IMR-90 (cell line): ENCODE measurements around the gene SGSH. TPM values are rescaled to one million over a fixed set of nuclear protein-coding genes. Genes with fewer than 3 reads are reported as not detected.

Source experiments
- ATAC-seq: fragments of 200-7000 bp; cut with Tn5 transposase; 2 replicates; pipeline ENCODE4 v1.9.1; 2020; ENCODE audit warnings: low read depth, mild to moderate bottlenecking, moderate library complexity
- BruUV-seq: library from RNA; stranded (reverse); fragments of 400-500 nt; replicated peaks from 2 replicates; lab custom pipeline; 2021; lab: Mats Ljungman, UMichigan
- CTCF ChIA-PET: fragments of 300-600 bp; formaldehyde crosslinking; extraction: SDS; loops from one replicate; lab custom pipeline; 2021; ENCODE audit warnings: antibody characterized with exemption; lab: Yijun Ruan, JAX
- POLR2A ChIA-PET: fragments of 300-600 bp; sonication (Branson Sonifier 250); formaldehyde crosslinking; loops from one replicate; lab custom pipeline; 2022; ENCODE audit warnings: antibody characterized with exemption; ENCODE audit not compliant: unreplicated experiment; lab: Charles Lee
- DNase-seq: peaks from one replicate; pipeline ENCODE4 v3.0.0; 2013
- H2AFZ ChIP-seq: replicated peaks from 2 replicates; pipeline ENCODE3; 2013; ENCODE audit warnings: low read length, mild to moderate bottlenecking; ENCODE audit not compliant: poor library complexity
- H2AK5ac ChIP-seq: 2 replicates; pipeline ENCODE4 v1.6.1; 2013; ENCODE audit warnings: low read depth, low read length, inconsistent platforms
- H2AK9ac ChIP-seq: replicated peaks from 2 replicates; pipeline ENCODE3; 2013; ENCODE audit warnings: mild to moderate bottlenecking, low read depth, low read length, moderate library complexity; ENCODE audit not compliant: poor library complexity
- H2BK120ac ChIP-seq: 2 replicates; pipeline ENCODE4 v1.6.1; 2013; ENCODE audit warnings: low read depth, low read length, inconsistent platforms
- H2BK15ac ChIP-seq: 3 replicates; pipeline ENCODE4 v1.6.1; 2013; ENCODE audit warnings: low read depth, low read length, inconsistent platforms
- H2BK20ac ChIP-seq: 2 replicates; pipeline ENCODE4 v1.6.1; 2013; ENCODE audit warnings: low read depth, mild to moderate bottlenecking, inconsistent platforms, low read length, moderate library complexity
- H2BK5ac ChIP-seq: 2 replicates; pipeline ENCODE4 v1.6.1; 2013; ENCODE audit warnings: mild to moderate bottlenecking, low read depth, low read length, inconsistent platforms; ENCODE audit not compliant: poor library complexity, severe bottlenecking
- H3K14ac ChIP-seq: replicated peaks from 2 replicates; pipeline ENCODE4 v1.6.1; 2013; ENCODE audit warnings: low read depth, low read length, inconsistent platforms
- H3K18ac ChIP-seq: 2 replicates; pipeline ENCODE4 v1.6.1; 2013; ENCODE audit warnings: low read depth, low read length, control low read depth
- H3K23ac ChIP-seq: 2 replicates; pipeline ENCODE4 v1.6.1; 2013; ENCODE audit warnings: low read depth, low read length, inconsistent platforms
- H3K27ac ChIP-seq: 2 replicates; pipeline ENCODE4 v1.5.1; 2013; ENCODE audit warnings: mild to moderate bottlenecking, control low read depth, low read length; ENCODE audit not compliant: insufficient read depth
- H3K27me3 ChIP-seq: 2 replicates; pipeline ENCODE4 v1.6.1; 2013; ENCODE audit warnings: low read length; ENCODE audit not compliant: control insufficient read depth, insufficient read depth
- H3K36me3 ChIP-seq: 2 replicates; pipeline ENCODE4 v1.6.1; 2013; ENCODE audit warnings: low read length, mixed read lengths; ENCODE audit not compliant: control insufficient read depth, insufficient read depth
- H3K4ac ChIP-seq: 2 replicates; pipeline ENCODE4 v1.6.1; 2013; ENCODE audit warnings: low read depth, low read length, inconsistent platforms
- H3K4me1 ChIP-seq: 2 replicates; pipeline ENCODE4 v1.6.1; 2013; ENCODE audit warnings: low read length, mixed read lengths; ENCODE audit not compliant: control insufficient read depth, insufficient read depth
- H3K4me2 ChIP-seq: 2 replicates; pipeline ENCODE4 v1.6.1; 2013; ENCODE audit warnings: low read depth, mild to moderate bottlenecking, control low read depth, low read length, moderate library complexity
- H3K4me3 ChIP-seq: 2 replicates; pipeline ENCODE4 v1.5.1; 2013; ENCODE audit warnings: low read depth, mild to moderate bottlenecking, control low read depth, low read length, moderate library complexity; ENCODE audit not compliant: insufficient read depth
- H3K56ac ChIP-seq: 2 replicates; pipeline ENCODE4 v1.6.1; 2013; ENCODE audit warnings: low read length, inconsistent platforms; ENCODE audit not compliant: insufficient read depth; ENCODE audit errors: extremely low read depth
- H3K79me1 ChIP-seq, 2 experiments: 2 replicates each; pipeline ENCODE4 v1.6.1; 2013; ENCODE audit warnings: low read length in 2 of 2, inconsistent platforms in 1 of 2, low read depth in 1 of 2
- H3K9ac ChIP-seq: 2 replicates; pipeline ENCODE4 v1.6.1; 2013; ENCODE audit warnings: low read depth, low read length, control low read depth
- H3K9me1 ChIP-seq: 2 replicates; pipeline ENCODE4 v1.6.1; 2013; ENCODE audit warnings: low read length, inconsistent platforms; ENCODE audit not compliant: insufficient read depth
- H3K9me3 ChIP-seq: 2 replicates; pipeline ENCODE4 v1.6.1; 2013; ENCODE audit warnings: low read length; ENCODE audit not compliant: control insufficient read depth, insufficient read depth
- H4K20me1 ChIP-seq: 2 replicates; pipeline ENCODE4 v1.6.1; 2013; ENCODE audit warnings: low read length, inconsistent platforms; ENCODE audit not compliant: insufficient read depth
- H4K5ac ChIP-seq: 2 replicates; pipeline ENCODE4 v1.6.1; 2013; ENCODE audit warnings: mild to moderate bottlenecking, low read depth, low read length, control low read depth
- H4K8ac ChIP-seq, 2 experiments: 2 replicates each; pipeline ENCODE4 v1.6.1; 2013; ENCODE audit warnings: low read depth in 2 of 2, low read length in 2 of 2, control low read depth in 1 of 2, inconsistent platforms in 1 of 2
- H4K91ac ChIP-seq: 2 replicates; pipeline ENCODE4 v1.6.1; 2013; ENCODE audit warnings: low read depth, low read length, inconsistent platforms; ENCODE audit not compliant: insufficient read depth
- BHLHE40 ChIP-seq: fragments of 150-350 bp; IDR thresholded peaks from 2 replicates; pipeline ENCODE4 v1.6.1; 2016; ENCODE audit warnings: mild to moderate bottlenecking, low read depth, low read length
- MAZ ChIP-seq: IDR thresholded peaks from 2 replicates; pipeline ENCODE4 v1.6.1; 2012; ENCODE audit warnings: low read depth, mild to moderate bottlenecking, low read length, improper control_type of control experiment, moderate library complexity, borderline replicate concordance
- MXI1 ChIP-seq: IDR thresholded peaks from 2 replicates; pipeline ENCODE4 v1.6.1; 2012; ENCODE audit warnings: low read depth, mild to moderate bottlenecking, low read length, moderate library complexity, borderline replicate concordance
- RAD21 ChIP-seq: IDR thresholded peaks from 2 replicates; pipeline ENCODE4 v1.6.1; 2012; ENCODE audit warnings: low read length, improper control_type of control experiment
- WGBS, 2 experiments: methylation state at CpG; one replicate each; pipeline versions ENCODE4 v1.1.5 to v1.1.7; 2013; ENCODE audit warnings: missing lambda C conversion rate in 2 of 2; ENCODE audit not compliant: insufficient read length in 1 of 2; ENCODE audit errors: extremely low coverage in 2 of 2; 5-methylcytosine and 5-hydroxymethylcytosine counted together
- dilution Hi-C: fragments of 300-500 bp; cut with HindIII; formaldehyde crosslinking; loops from one replicate; pipeline ENCODE4 v1.14.3; 2018; ENCODE audit warnings: low sequenced_read_pairs; ENCODE audit not compliant: unreplicated experiment
- in situ Hi-C: fragments of 300-500 bp; cut with MboI; formaldehyde crosslinking; loops from 3 replicates; pipeline ENCODE4 v1.14.3; 2019; ENCODE audit warnings: low sequenced_read_pairs, inconsistent platforms, mixed read lengths
- intact Hi-C: fragments of 100-400 bp; cut with micrococcal nuclease; formaldehyde crosslinking; loops from 2 replicates; pipeline ENCODE4 v1.10.0; 2022
- polyA plus RNA-seq, 3 experiments: library from polyadenylated mRNA; depleted of rRNA; stranded (reverse); fragments of >200 nt; gene quantifications; 2 replicates each; pipeline ENCODE4 v1.2.3, GENCODE V29; 2012; ENCODE audit warnings: low replicate concordance in 1 of 3
- total RNA-seq: library from RNA; depleted of rRNA; stranded (reverse); fragments of >200 nt; gene quantifications from 2 replicates; pipeline ENCODE4 v1.2.3, GENCODE V29; 2012

Gene SGSH
- total and polyA plus RNA-seq, 2 of the 4 experiments (the other 2 are of a cell fraction): 3.0 to 41.5 TPM

DNA sequence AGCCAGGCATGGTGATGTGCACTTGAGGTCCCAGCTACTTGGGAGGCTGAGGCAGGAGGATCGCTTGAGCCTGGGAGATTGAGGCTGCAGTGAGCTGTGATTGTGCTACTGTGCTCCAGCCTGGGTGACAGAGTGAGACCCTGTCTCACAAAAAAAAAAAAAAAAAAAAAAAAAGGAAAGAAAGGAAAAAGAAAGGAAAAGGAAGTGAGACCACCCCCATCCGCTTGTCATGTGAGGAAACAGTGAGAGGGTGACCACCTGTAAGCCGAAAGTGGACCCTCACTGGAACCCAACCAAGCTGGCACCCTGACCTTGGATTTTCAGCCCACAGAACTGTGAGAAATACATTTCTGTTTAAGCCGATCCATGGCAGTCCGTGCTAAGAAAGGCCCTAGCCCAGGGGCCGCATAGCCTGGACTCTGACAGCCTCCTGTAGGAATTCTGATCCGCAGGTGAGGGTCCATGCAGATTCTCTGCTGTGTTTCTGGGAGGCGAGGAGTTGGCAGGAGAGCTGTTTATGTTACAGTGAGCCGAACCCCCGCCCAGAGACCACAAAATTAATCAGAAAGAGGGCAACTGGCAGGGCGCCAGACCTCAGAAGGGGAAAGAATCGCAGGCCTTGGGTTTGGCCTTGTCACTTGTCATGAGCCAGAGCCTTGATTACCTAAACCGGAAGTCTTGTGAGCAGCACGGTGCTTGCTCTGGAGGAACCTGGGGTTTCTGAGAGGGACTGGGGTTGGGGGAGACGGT, 945 bp downstream of the SGSH start:
- Histone ChIP-seq H2AFZ (peak overlapping the region; percentile 95), H4K8ac (peak overlapping the region in 1 of 2 experiments; percentile 37; a peak in 1 of 4 replicates), H3K56ac (peak overlapping the region; percentile 34; the same call in 1 of the 2 replicates), H2BK20ac (no peak overlapping the region), H3K4me3 (peak overlapping the region; percentile 67), H3K9me3 (no peaks in the 10 kb centered on the region), H2BK120ac (no peak overlapping the region), H2AK5ac (peak overlapping the region; percentile 76; the same call in 1 of the 2 replicates), H3K4ac (peak overlapping the region; percentile 70), H2BK15ac (no peak overlapping the region), H3K4me1 (peaks cover 6% of the 10 kb centered on the region; the same call in 1 of the 2 replicates), H3K14ac (peak overlapping the region; percentile 71; the same call in 1 of the 2 replicates), H3K36me3 (peaks cover 40% of the 10 kb centered on the region), H3K23ac (peak overlapping the region; percentile 39; the same call in 1 of the 2 replicates), H3K27me3 (no peaks in the 10 kb centered on the region), H4K5ac (peak overlapping the region; percentile 16; the same call in 1 of the 2 replicates), H2BK5ac (no peak overlapping the region), H4K91ac (peak overlapping the region; percentile 2; the same call in 1 of the 2 replicates), H3K79me1 (peaks cover 22 to 64% of the 10 kb centered on the region in 2 experiments), H3K18ac (no peak overlapping the region; the same call in 1 of the 2 replicates), H2AK9ac (peak overlapping the region; percentile 97), H3K9me1 (peaks cover 28% of the 10 kb centered on the region), H3K4me2 (peak overlapping the region; percentile 83), H3K27ac (peak overlapping the region; percentile 67), H3K9ac (peak overlapping the region; percentile 78), H4K20me1 (peaks cover 31% of the 10 kb centered on the region)
- BruUV-seq: no TSS peak
- POLR2A ChIA-PET: no interaction called here
- dilution Hi-C loops: no loop called here
- WGBS, 2 experiments: 5% methylated on average over 4 of the region's 15 CpGs; no CpG with 5 or more reads in 1 of the 2 experiments
- intact Hi-C loops: loop anchor here (1.0 kb wide), 2 partner anchors 72 to 137 kb away; partner anchors contain the start of gene EIF4A3
- no peak for TF ChIP-seq RAD21
- TF ChIP-seq MXI1: peak; percentile 37; the same call in 1 of the 2 replicates
- TF ChIP-seq BHLHE40: peak; percentile 86
- peak; percentile 72 for TF ChIP-seq MAZ
- CTCF ChIA-PET: interaction anchor here (0.6 kb wide), 1 partner anchor 118 kb away, joined by 3 read pairs; the partner anchor contains the start of gene GAA
- peak; percentile 80 for DNase-seq
- in situ Hi-C loops: no loop called here
- peak; percentile 18 for ATAC-seq
